Ammon's horn (tissue), 1 donor: ENCODE measurements around the gene UGT2A3.
"Not testable (repeated sequence)": the region's sequence is repeated elsewhere in the genome, so short reads cannot be mapped to it uniquely, and the experiment has no call there.

ENCODE experiments used
- DNase-seq: peaks from one replicate; pipeline ENCODE4 v3.0.0-alpha.2; 2016; ENCODE audit warnings: low spot score

UGT2A3 gene

GRCh38 chr4:68951078-68951805 is at the start of gene UGT2A3:
TSS of gene UGT2A3 (minus strand) at chr4:68951804. CDS start at chr4:68951760, 44 bp downstream.
- DNase-seq: no peak

GRCh38 chr4:68997040-68997439 is 45.4 kb upstream of the UGT2A3 start:
- no peak for DNase-seq

GRCh38 chr4:68995292-68995691 is 43.7 kb upstream of the UGT2A3 start:
- no peak for DNase-seq

GRCh38 chr4:68987007-68987406 is 35.4 kb upstream of the UGT2A3 start:
- DNase-seq: no peak

GRCh38 chr4:68985442-68985841 is 33.8 kb upstream of the UGT2A3 start:
- DNase-seq: no peak

- no peak for DNase-seq
These were observed 33.3 kb upstream of the UGT2A3 start for GRCh38 chr4:68984947-68985346.

GRCh38 chr4:68963374-68963773 is 11.8 kb upstream of the UGT2A3 start:
- DNase-seq: no peak

GRCh38 chr4:68962868-68963267 is 11.3 kb upstream of the UGT2A3 start:
- no peak for DNase-seq

GRCh38 chr4:68960294-68961163 is 8.9 kb upstream of the UGT2A3 start:
- no peak for DNase-seq

- not testable (repeated sequence) for DNase-seq
These were observed 7.5 kb upstream of the UGT2A3 start for GRCh38 chr4:68959085-68959484.

GRCh38 chr4:68954126-68954525 is 2.5 kb upstream of the UGT2A3 start:
- DNase-seq: no peak

- DNase-seq: no peak
These were observed 1.5 kb upstream of the UGT2A3 start for GRCh38 chr4:68953056-68953596.

GRCh38 chr4:68951806-68952585 is 392 bp upstream of the UGT2A3 start:
- DNase-seq: no peak

GRCh38 chr4:68950033-68950432 is 1.6 kb downstream of the UGT2A3 start:
- no peak for DNase-seq

- DNase-seq: no peak
These were observed 2.6 kb downstream of the UGT2A3 start for GRCh38 chr4:68948985-68949384.

GRCh38 chr4:68948044-68948743 is 3.4 kb downstream of the UGT2A3 start:
- DNase-seq: no peak

GRCh38 chr4:68929076-68929737 is 22.4 kb downstream of the UGT2A3 start:
- no peak for DNase-seq

- no peak for DNase-seq
These were observed 24.4 kb downstream of the UGT2A3 start for GRCh38 chr4:68927165-68927564.

GRCh38 chr4:68922202-68922601 is 29.4 kb downstream of the UGT2A3 start:
- DNase-seq: not testable (repeated sequence)

GRCh38 chr4:68921051-68921450 is 30.6 kb downstream of the UGT2A3 start:
- DNase-seq: no peak

GRCh38 chr4:68917016-68917415 is 34.6 kb downstream of the UGT2A3 start:
- no peak for DNase-seq
